Left ventricle myocardium inferior (tissue), 1 donor: ENCODE data around the gene MRPS10. TPM values are rescaled to one million over a fixed set of nuclear protein-coding genes. Genes with fewer than 3 reads are reported as not detected.

Experiments used
- DNase-seq: peaks from one replicate; pipeline ENCODE4 v3.0.0-alpha.2; 2020
- H3K27ac ChIP-seq: fragments of 200-600 bp; replicated peaks from 2 replicates; pipeline ENCODE4 v1.8.0; 2021
- H3K27me3 ChIP-seq: fragments of 200-600 bp; 2 replicates; pipeline ENCODE4 v1.8.0; 2021; ENCODE audit warnings: low read depth
- H3K36me3 ChIP-seq: fragments of 200-600 bp; 2 replicates; pipeline ENCODE4 v1.8.0; 2021
- H3K4me1 ChIP-seq: fragments of 200-600 bp; 2 replicates; pipeline ENCODE4 v1.8.0; 2021
- H3K4me3 ChIP-seq: fragments of 200-600 bp; 2 replicates; pipeline ENCODE4 v1.8.0; 2021; ENCODE audit warnings: mild to moderate bottlenecking, moderate library complexity
- H3K9me3 ChIP-seq: fragments of 200-600 bp; replicated peaks from 2 replicates; pipeline ENCODE4 v1.8.0; 2021
- CTCF ChIP-seq: fragments of 200-600 bp; IDR thresholded peaks from 2 replicates; pipeline ENCODE4 v1.8.0; 2021; ENCODE audit warnings: antibody characterized with exemption, mild to moderate bottlenecking, borderline replicate concordance
- intact Hi-C: fragments of 100-400 bp; cut with micrococcal nuclease; formaldehyde crosslinking; loops from one replicate; pipeline ENCODE4 v1.11.0; 2022
- total RNA-seq: library from RNA; stranded (reverse); fragmentation: NEBNext Ultra II Directional; extraction: Animal tissue kit (Norgen Biotek cat#: 25700); gene quantifications from one replicate; pipeline ENCODE4 v1.2.1, GENCODE V29; 2021
- donor health status: DM: no; HTN: yes; CAD: no; lungs with severe emphysema.

The MRPS10 gene
- total RNA-seq, 1 donor from 2014 or later = 64.3 TPM

GRCh38 chr6:42226161-42226611 lies 8.5 kb upstream of the MRPS10 start:
- Histone ChIP-seq H3K36me3 (no peaks in the 10 kb centered on the region), H3K27ac (no peak overlapping the region), H3K9me3 (no peaks in the 10 kb centered on the region), H3K4me1 (peaks cover 5% of the 10 kb centered on the region), H3K4me3 (no peak overlapping the region), H3K27me3 (no peaks in the 10 kb centered on the region)
- TF ChIP-seq CTCF = no peak
- DNase-seq = no peak
- intact Hi-C loops = no loop called here

GRCh38 chr6:42225419-42225818 lies 7.8 kb upstream of the MRPS10 start:
- Histone ChIP-seq H3K4me3 (no peak overlapping the region), H3K9me3 (no peaks in the 10 kb centered on the region), H3K4me1 (peaks cover 5% of the 10 kb centered on the region), H3K27ac (no peak overlapping the region), H3K36me3 (no peaks in the 10 kb centered on the region), H3K27me3 (no peaks in the 10 kb centered on the region)
- TF ChIP-seq CTCF = no peak
- no peak for DNase-seq
- intact Hi-C loops = no loop called here

DNA sequence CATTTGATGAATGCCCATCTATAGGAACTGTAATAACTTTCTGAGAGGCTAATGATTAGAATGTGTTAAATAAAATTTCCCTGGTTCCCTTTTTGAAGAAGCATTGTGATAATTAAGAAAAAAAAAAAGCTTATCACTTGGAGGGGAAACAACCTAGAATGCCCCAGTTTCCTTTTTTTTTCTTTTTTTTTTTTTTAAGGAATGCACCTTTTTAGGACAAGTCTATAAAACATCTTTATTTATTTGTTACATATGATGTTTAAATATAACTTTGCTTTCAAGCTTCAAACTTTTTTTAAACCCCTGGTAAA lies 7.3 kb upstream of the MRPS10 start:
- TF ChIP-seq CTCF = no peak
- H3K9me3 ChIP-seq = no peaks in the 10 kb centered on the region
- no peak overlapping the region for H3K4me3 ChIP-seq
- intact Hi-C loops = no loop called here
- H3K27ac ChIP-seq = no peak overlapping the region
- DNase-seq = no peak
- peaks cover 5% of the 10 kb centered on the region for H3K4me1 ChIP-seq
- H3K36me3 ChIP-seq = no peaks in the 10 kb centered on the region
- H3K27me3 ChIP-seq = no peaks in the 10 kb centered on the region

DNA sequence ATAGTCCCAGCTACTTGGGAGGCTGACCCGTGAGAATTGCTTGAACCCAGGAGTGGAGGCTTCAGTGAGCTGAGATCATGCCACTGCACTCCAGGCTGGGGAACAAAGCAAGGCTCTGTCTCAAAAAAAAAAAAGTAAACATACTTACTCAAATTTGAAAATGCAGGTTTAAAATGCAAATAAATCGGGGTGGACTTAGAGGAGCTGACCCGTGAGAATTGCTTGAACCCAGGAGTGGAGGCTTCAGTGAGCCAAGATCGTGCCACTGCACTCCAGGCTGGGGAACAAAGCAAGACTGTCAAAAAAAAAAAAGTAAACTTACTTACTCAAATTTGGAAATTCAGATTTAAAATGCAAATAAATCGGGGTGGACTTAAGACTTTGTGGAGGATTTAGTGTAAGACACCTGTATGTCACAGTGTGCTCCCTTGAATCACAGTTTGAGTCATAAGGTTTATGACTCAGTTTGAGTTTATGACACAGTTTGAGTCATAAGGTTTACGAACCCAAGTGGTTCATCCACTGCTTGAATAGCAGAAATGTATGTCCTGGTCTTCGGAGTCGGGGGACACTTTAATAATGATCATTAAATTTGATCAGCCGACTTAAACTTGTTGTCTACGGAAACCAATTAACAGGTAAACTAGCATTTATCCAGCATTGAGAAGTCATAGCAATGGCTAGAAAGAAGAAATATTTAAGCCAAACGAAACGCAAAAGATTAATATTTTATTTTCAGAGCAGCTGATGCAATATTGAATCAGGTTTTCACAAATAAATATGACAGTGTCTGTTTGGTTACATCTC lies 6.8 kb upstream of the MRPS10 start:
- DNase-seq = no peak
- no peak overlapping the region for H3K27ac ChIP-seq
- H3K27me3 ChIP-seq = no peaks in the 10 kb centered on the region
- no peaks in the 10 kb centered on the region for H3K36me3 ChIP-seq
- no peak overlapping the region for H3K4me3 ChIP-seq
- peaks cover 5% of the 10 kb centered on the region for H3K4me1 ChIP-seq
- intact Hi-C loops = no loop called here
- no peaks in the 10 kb centered on the region for H3K9me3 ChIP-seq
- no peak for TF ChIP-seq CTCF

- Histone ChIP-seq H3K36me3 (no peaks in the 10 kb centered on the region), H3K4me1 (peaks cover 9% of the 10 kb centered on the region), H3K4me3 (no peak overlapping the region), H3K27ac (no peak overlapping the region), H3K27me3 (no peaks in the 10 kb centered on the region), H3K9me3 (no peaks in the 10 kb centered on the region)
- TF ChIP-seq CTCF = no peak
- no peak for DNase-seq
- intact Hi-C loops = no loop called here
Observed at GRCh38 chr6:42222448-42222847, 4.8 kb upstream of the MRPS10 start.
